ENCODE data around the gene UNK.
"Not testable (repeated sequence)": the region's sequence is repeated elsewhere in the genome, so short reads cannot be mapped to it uniquely, and the experiment has no call there.

UNK gene

GRCh38 chr17:75773808-75774470, 10.7 kb upstream of the UNK start:
- DNase-seq, result no peak

DNA sequence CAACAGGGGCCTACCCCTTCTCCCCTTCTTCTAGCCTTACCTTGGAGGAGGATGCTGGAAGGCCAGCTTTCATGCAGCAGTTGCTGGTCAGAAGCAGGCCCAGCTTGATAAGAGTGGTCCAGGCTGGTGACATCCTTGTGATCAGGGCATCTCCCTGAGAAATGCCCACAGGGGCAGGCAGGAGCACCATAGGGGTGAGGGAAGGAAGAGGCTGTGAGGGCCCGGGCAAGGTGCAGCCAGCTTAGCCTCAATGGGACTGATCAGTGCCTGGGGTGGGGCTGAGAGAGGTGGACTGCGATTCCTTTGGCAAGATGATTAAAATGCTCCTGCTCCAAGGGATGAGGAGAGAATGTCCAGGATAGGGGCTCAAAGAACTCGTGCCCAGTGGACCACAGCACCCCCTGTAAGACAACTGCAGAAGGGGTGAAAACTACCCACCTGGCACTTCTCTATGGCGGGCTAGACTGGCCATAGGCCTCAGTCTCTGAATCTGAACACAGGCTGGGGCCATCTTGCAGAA, 10.1 kb upstream of the UNK start:
- DNase-seq, result no peak

DNA sequence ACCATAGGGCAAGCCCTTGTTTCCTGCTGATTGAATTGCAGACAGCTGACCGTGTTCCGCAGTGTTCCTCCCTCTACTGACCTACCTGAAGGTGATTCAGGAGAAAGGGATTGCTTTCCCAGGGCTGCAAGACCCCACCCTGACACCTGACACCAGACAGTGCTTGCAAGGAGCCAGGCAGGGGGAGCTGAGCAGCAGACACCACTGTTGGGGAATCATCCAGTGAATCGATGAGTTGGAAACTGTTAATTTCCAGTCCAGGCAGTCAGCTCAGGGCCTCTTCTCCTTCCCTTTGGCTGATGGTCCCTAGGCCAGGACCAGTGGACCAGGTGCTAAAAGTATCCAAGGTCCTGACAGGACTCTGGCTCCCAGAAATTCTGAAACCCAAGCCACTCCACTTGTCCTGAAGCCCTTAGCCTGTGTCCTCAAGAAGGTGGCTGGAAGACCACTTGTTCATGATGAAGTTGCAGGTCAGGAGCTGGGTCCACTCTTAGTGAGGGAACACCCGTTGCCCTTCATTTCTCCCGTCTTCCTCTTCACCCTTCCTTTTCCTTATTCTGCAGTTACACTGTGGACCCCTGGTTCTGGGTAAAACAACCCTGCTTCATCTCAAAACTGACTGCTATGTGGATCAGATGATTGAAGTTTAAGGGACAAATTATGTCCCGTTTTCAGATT, 9.5 kb upstream of the UNK start:
- DNase-seq, result no peak

DNA sequence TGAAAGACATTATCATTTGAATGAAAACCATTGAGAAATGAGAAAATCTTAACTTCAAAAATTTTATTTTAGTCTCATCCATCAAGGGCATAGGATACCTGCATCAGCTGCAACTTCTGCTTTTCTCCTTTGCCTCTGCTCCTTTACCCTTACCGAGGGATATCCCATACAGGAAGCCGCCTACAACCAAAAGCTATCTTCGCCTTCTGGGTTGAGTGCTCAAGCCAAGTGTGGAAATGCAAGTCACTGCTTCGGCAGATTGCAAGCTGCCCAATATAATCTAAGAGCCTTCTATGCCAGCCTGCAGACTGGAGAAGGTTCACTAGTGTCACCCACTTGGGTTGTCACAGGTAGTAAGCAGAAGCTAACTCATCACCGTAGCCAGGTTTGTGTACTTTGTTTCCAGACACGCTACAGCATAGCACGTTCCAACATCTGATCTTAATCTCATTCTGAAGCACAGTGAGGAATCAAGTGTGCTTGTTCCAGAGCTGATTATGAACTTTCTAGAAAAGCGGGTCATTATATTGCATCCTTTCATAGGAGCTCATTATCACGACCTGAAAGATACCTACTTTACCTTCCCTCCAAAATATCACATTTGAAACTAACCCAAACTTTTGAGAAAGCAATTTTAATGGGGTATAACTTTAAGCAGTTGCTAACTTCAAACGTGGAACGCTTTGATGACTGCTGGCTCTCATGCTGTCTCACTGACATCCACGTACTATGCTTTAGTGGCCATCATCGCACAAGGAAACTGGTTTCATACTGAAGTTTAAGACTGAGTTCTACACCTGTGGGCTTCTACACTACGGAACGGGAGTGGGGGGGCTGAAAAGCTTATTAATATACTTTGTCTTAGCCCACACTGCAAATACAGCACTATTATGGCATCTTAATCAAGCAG, 8.0 kb upstream of the UNK start:
- DNase-seq, result no peak

GRCh38 chr17:75777296-75777922, 7.2 kb upstream of the UNK start:
- no peak for DNase-seq

DNA sequence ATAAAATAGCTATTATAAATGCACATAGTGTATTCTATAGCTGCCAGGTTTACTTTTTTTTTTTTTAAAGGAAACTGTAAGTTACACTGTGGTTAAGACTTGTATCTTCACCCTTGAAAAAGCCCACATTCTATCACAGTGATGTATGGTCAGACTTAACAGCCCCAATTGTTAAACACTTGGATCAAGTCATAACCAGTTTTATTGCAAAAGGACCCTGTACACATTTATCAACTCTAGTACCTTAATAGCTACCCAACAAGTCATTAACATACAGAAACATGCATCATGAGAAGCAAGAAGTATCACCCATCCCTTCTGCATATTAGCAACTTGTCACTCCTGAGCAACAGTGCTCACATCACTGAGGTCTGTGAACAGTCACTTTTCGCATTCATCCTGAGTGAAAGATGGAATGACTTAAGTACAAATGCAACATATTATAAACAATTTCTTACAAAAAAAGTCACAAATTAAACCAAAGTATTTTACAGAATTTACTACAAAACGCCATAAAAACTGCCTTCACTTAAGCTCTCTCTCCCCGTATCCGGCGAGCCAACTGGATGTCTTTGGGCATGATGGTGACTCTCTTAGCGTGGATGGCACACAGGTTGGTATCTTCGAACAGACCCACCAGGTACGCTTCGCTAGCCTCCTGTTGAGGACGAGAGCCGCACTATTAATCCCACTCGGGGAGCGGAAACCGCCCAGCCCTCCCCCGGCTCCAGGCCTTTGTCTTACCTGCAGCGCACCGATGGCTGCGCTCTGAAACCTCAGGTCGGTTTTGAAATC, 6.3 kb upstream of the UNK start:
- DNase-seq, result not testable (repeated sequence)

GRCh38 chr17:75778861-75779249, 5.8 kb upstream of the UNK start:
- no peak for DNase-seq

GRCh38 chr17:75779250-75779986, 5.2 kb upstream of the UNK start:
- DNase-seq, result peak; percentile 95

DNA sequence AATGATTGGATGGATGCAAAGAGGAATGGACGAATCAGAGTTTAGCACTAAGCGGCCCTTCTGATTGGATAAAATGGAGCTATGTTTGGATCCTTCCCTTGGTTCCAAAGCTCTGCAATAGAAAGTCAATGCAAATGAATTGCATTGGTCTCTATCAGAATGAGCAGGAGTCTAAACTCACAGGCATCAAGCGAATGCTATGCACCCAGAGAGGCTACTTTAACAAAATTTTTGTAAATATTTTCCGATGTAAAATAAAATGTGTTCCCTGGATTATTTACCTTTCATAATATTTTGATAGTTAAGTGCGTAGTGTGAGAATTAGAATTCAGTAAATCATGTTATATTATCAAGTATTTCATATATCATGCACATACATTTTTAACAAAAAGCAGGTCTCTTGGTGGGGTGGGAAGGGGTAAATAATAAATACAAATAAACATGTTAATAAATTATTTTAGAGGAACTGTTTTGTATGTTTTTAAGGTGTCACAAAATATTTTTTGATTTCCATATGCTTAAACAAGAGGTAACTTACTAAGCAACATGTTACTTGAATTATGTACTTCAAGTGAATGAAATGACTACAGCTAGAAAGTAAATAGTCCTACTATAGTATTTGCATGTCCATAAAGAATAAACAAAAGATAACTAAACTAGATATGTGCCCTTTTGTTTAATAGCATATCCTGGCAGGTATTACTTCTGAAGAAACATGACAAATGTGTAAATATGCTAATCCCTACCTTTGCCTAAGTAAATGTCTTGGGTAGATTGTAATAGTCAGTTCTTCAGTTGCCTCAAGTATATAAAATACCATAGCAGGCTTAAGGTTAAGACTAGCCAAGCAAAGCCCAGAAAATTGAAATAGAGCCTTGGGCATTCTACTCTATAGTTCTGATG, 4.4 kb upstream of the UNK start:
- DNase-seq, result no peak

DNA sequence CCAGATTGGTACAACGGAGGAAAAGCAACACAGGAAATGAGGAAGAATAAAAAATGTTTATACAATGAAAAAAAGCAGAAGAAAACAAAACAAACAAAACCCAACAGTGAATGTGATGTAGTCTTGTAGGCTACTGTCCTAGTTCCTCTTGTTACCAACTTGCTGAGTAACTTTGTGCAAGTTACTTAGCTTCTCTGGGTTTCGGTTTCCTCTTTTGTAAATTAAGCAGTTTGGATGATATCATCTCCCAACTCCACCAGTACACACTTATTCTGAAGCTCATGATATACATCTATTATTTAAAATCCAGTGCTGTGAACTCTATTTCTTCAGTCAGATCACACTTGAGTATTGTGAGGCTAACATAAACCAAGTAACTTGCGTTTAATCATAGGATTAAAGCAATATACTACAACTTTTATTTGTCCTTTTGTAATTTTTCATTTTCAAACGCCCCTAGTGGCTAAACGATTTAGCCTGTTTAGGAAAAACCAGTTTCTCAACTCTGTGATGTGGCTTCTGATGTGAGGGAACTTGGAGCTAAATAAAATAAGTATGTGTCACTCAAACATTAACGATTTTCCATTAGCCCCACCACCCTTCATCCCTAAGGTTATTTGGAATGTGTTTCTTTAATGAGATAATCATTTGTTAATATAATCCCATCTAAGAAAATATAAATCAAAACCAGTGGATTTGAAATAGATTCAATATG, 1.4 kb upstream of the UNK start:
- DNase-seq, result peak; percentile 92

- DNase-seq, result no peak
These were observed 668 bp upstream of the UNK start for GRCh38 chr17:75783803-75784472.

GRCh38 chr17:75785016-75785890, 647 bp downstream of the UNK start:
- peak; percentile 94 for DNase-seq

DNA sequence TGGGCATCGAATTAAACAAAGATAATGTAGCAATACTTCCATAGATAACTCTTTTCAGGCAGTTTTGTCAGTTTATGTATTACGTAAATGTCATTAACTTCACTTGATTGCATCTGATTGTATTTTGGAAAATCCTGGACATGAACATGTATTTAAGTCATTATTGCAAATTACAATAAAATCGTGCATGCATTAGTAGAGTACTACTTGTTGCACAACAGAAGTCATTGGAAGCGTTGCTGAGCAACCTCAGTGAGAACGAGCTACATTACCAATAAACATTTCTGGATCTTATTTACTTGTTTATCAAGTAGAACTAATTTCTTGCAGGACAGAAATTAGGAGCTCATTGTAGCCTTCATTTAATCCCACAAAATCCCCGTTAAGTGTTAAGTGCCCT, 6.6 kb downstream of the UNK start:
- DNase-seq, result no peak

GRCh38 chr17:75793460-75793859, 8.9 kb downstream of the UNK start:
- no peak for DNase-seq

- no peak for DNase-seq
These were observed 11.4 kb downstream of the UNK start for GRCh38 chr17:75795820-75796607.

- no peak for DNase-seq
These were observed 14.8 kb downstream of the UNK start for GRCh38 chr17:75799402-75799801.

DNA sequence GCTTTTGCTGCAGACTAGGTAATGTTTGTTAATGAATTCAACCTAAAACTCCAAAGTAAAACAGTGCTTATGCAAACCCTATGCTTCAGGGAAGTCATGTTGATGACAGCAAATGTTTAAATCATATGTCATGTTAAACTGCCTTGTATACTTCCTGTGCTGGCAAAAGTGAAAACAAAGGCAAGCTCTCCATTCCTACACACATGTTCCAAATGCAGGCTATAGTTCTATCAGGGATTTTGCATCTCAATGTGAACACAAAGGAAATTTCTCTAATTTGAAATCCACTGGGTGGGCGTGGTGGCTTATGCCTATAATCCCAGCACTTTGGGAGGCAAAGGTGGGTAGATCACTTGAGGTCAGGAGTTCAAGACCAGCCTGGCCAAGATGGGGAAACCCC, 19.3 kb downstream of the UNK start:
- DNase-seq, result no peak

Measured in KG1 (cell line).